Measurements from ENCODE around the gene MYO5A.

The MYO5A gene

GRCh38 chr15:52414936-52415335 is 113.7 kb downstream of the MYO5A start:
- H3K9ac ChIP-seq (ENCODE audit: low read length): no peak overlapping the region
- no peaks in the 10 kb centered on the region for H3K9me3 ChIP-seq (ENCODE audit: low read length)
- H3K4me1 ChIP-seq (ENCODE audit: insufficient read depth, low read length): no peaks in the 10 kb centered on the region
- no peak overlapping the region for H3K27ac ChIP-seq (ENCODE audit: low read depth, low read length)
- H3K27me3 ChIP-seq (ENCODE audit: control insufficient read depth in 1 of 2, insufficient read depth in 2 of 2, low read length in 2 of 2): no peaks in the 10 kb centered on the region
- peaks cover 15% of the 10 kb centered on the region for H3K36me3 ChIP-seq (ENCODE audit: insufficient read depth, low read length)
- H3K4me3 ChIP-seq (ENCODE audit: low read depth in 1 of 2, low read length in 2 of 2): no peak overlapping the region

- H3K4me1 ChIP-seq (ENCODE audit: insufficient read depth, low read length): no peaks in the 10 kb centered on the region
- no peak overlapping the region for H3K4me3 ChIP-seq (ENCODE audit: low read depth in 1 of 2, low read length in 2 of 2)
- peaks cover 3% of the 10 kb centered on the region for H3K36me3 ChIP-seq (ENCODE audit: insufficient read depth, low read length)
- H3K27me3 ChIP-seq (ENCODE audit: control insufficient read depth in 1 of 2, insufficient read depth in 2 of 2, low read length in 2 of 2): no peaks in the 10 kb centered on the region
- no peaks in the 10 kb centered on the region for H3K9me3 ChIP-seq (ENCODE audit: low read length)
- H3K27ac ChIP-seq (ENCODE audit: low read depth, low read length): no peak overlapping the region
- no peak overlapping the region for H3K9ac ChIP-seq (ENCODE audit: low read length)
Observed at GRCh38 chr15:52408823-52409222, 119.9 kb downstream of the MYO5A start.

- H3K27me3 ChIP-seq (ENCODE audit: control insufficient read depth in 1 of 2, insufficient read depth in 2 of 2, low read length in 2 of 2): no peaks in the 10 kb centered on the region
Observed at GRCh38 chr15:52407374-52407773, 121.3 kb downstream of the MYO5A start.

GRCh38 chr15:52406601-52407000 is 122.1 kb downstream of the MYO5A start:
- H3K4me1 ChIP-seq (ENCODE audit: insufficient read depth, low read length): no peaks in the 10 kb centered on the region
- H3K36me3 ChIP-seq (ENCODE audit: insufficient read depth, low read length): peaks cover 3% of the 10 kb centered on the region
- H3K9ac ChIP-seq (ENCODE audit: low read length): no peak overlapping the region
- H3K27ac ChIP-seq (ENCODE audit: low read depth, low read length): no peak overlapping the region
- no peaks in the 10 kb centered on the region for H3K9me3 ChIP-seq (ENCODE audit: low read length)
- H3K4me3 ChIP-seq (ENCODE audit: low read depth in 1 of 2, low read length in 2 of 2): no peak overlapping the region
- no peaks in the 10 kb centered on the region for H3K27me3 ChIP-seq (ENCODE audit: control insufficient read depth in 1 of 2, insufficient read depth in 2 of 2, low read length in 2 of 2)

More at GRCh38 chr15:52407374-52407773, 121.3 kb downstream of the MYO5A start:
- Histone ChIP-seq H3K9ac (ENCODE audit: low read length) (no peak overlapping the region), H3K36me3 (ENCODE audit: insufficient read depth, low read length) (peaks cover 3% of the 10 kb centered on the region), H3K4me3 (ENCODE audit: low read depth in 1 of 2, low read length in 2 of 2) (no peak overlapping the region), H3K27ac (ENCODE audit: low read depth, low read length) (no peak overlapping the region), H3K4me1 (ENCODE audit: insufficient read depth, low read length) (no peaks in the 10 kb centered on the region), H3K9me3 (ENCODE audit: low read length) (no peaks in the 10 kb centered on the region)

GRCh38 chr15:52405856-52406255 is 122.8 kb downstream of the MYO5A start:
- Histone ChIP-seq H3K4me3 (ENCODE audit: low read depth in 1 of 2, low read length in 2 of 2) (no peak overlapping the region), H3K27ac (ENCODE audit: low read depth, low read length) (no peak overlapping the region), H3K9ac (ENCODE audit: low read length) (no peak overlapping the region), H3K9me3 (ENCODE audit: low read length) (no peaks in the 10 kb centered on the region), H3K4me1 (ENCODE audit: insufficient read depth, low read length) (no peaks in the 10 kb centered on the region), H3K27me3 (ENCODE audit: control insufficient read depth in 1 of 2, insufficient read depth in 2 of 2, low read length in 2 of 2) (no peaks in the 10 kb centered on the region), H3K36me3 (ENCODE audit: insufficient read depth, low read length) (peaks cover 3% of the 10 kb centered on the region)

DNA sequence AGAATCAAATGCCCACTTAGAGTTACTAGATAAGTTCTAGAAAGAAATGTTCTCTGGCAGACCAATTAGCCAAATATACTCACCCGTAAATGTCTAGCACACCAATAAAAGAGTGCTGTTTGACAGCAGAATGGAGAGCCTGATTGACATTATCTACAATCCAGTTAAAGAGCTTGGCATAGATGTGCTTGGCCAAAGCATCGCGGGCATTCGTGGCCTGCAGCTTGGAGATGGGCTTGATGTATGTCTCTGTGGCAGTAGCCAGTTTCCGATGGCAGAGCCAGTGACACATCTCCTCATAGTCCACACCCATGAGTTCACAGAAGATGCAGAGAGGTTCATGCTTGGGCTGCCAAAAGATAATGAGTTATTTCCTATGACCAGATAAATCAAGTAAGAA is 131.6 kb downstream of the MYO5A start:
- no peak overlapping the region for H3K27ac ChIP-seq (ENCODE audit: low read depth, low read length)
- H3K27me3 ChIP-seq (ENCODE audit: control insufficient read depth in 1 of 2, insufficient read depth in 2 of 2, low read length in 2 of 2): no peaks in the 10 kb centered on the region
- no peaks in the 10 kb centered on the region for H3K9me3 ChIP-seq (ENCODE audit: low read length)
- H3K36me3 ChIP-seq (ENCODE audit: insufficient read depth, low read length): peaks cover 7% of the 10 kb centered on the region
- no peaks in the 10 kb centered on the region for H3K4me1 ChIP-seq (ENCODE audit: insufficient read depth, low read length)
- H3K4me3 ChIP-seq (ENCODE audit: low read depth in 1 of 2, low read length in 2 of 2): no peak overlapping the region
- no peak overlapping the region for H3K9ac ChIP-seq (ENCODE audit: low read length)

DNA sequence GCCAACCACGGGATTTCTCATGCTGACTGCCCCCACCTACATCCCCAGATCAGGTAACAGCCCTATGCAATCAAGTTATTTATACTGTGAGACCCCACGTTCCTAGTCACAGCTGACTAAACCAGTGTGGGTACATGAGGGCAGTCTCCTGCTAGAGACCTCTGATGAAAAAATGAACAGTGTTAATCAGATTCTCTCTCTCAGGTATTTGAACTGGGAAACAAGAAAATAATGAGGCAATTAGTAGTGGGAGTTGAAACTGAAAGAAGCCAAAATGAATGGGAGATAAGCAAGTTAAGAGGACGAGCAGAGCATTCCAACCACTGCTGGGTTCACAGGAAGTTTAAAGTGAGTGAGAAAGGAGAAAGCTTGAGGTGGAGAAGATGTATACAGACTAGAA is 134.6 kb downstream of the MYO5A start:
- peaks cover 15% of the 10 kb centered on the region for H3K36me3 ChIP-seq (ENCODE audit: insufficient read depth, low read length)
- H3K9ac ChIP-seq (ENCODE audit: low read length): no peak overlapping the region
- H3K4me1 ChIP-seq (ENCODE audit: insufficient read depth, low read length): no peaks in the 10 kb centered on the region
- H3K4me3 ChIP-seq (ENCODE audit: low read depth in 1 of 2, low read length in 2 of 2): no peak overlapping the region
- H3K27me3 ChIP-seq (ENCODE audit: control insufficient read depth in 1 of 2, insufficient read depth in 2 of 2, low read length in 2 of 2): no peaks in the 10 kb centered on the region
- no peaks in the 10 kb centered on the region for H3K9me3 ChIP-seq (ENCODE audit: low read length)
- H3K27ac ChIP-seq (ENCODE audit: low read depth, low read length): no peak overlapping the region

DNA sequence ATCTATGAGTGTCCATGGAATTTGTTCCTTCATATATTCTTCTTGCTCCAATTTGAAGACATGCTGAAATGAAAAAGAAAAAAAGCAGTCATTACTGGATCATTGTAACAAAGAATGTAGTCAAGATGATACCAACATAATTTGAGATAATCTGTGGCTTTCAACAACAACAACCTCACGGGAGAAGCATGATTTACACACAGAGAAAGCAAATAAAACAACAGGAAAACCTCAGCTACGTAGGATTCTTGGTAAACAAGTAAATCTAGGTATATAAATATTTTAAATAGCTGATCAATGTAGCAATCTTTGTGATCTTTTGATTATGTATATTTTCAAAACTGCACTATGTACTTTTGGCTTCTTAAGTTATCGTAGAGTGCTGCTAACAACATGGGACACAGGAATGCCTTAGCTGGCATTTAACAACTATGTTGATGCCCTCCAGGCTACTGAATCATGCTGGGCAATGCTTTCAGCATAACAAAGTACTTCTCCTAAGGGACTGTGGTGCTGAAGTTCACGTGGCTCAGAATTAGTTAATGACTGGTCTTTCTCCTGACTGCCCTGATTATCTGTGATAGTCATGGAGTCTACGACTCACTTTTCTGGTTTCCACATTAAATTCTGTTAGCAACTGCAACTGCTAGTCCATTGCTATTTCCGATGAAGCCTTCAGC is 136.5 kb downstream of the MYO5A start:
- Histone ChIP-seq H3K4me3 (ENCODE audit: low read depth in 1 of 2, low read length in 2 of 2) (no peak overlapping the region), H3K27me3 (ENCODE audit: control insufficient read depth in 1 of 2, insufficient read depth in 2 of 2, low read length in 2 of 2) (no peaks in the 10 kb centered on the region), H3K36me3 (ENCODE audit: insufficient read depth, low read length) (peaks cover 23% of the 10 kb centered on the region), H3K4me1 (ENCODE audit: insufficient read depth, low read length) (no peaks in the 10 kb centered on the region), H3K27ac (ENCODE audit: low read depth, low read length) (no peak overlapping the region), H3K9ac (ENCODE audit: low read length) (no peak overlapping the region), H3K9me3 (ENCODE audit: low read length) (no peaks in the 10 kb centered on the region)

GRCh38 chr15:52391069-52391468 is 137.6 kb downstream of the MYO5A start:
- no peak overlapping the region for H3K9ac ChIP-seq (ENCODE audit: low read length)
- H3K27ac ChIP-seq (ENCODE audit: low read depth, low read length): no peak overlapping the region
- no peaks in the 10 kb centered on the region for H3K9me3 ChIP-seq (ENCODE audit: low read length)
- no peak overlapping the region for H3K4me3 ChIP-seq (ENCODE audit: low read depth in 1 of 2, low read length in 2 of 2)
- H3K4me1 ChIP-seq (ENCODE audit: insufficient read depth, low read length): no peaks in the 10 kb centered on the region
- peaks cover 26% of the 10 kb centered on the region for H3K36me3 ChIP-seq (ENCODE audit: insufficient read depth, low read length)
- H3K27me3 ChIP-seq (ENCODE audit: control insufficient read depth in 1 of 2, insufficient read depth in 2 of 2, low read length in 2 of 2): no peaks in the 10 kb centered on the region

DNA sequence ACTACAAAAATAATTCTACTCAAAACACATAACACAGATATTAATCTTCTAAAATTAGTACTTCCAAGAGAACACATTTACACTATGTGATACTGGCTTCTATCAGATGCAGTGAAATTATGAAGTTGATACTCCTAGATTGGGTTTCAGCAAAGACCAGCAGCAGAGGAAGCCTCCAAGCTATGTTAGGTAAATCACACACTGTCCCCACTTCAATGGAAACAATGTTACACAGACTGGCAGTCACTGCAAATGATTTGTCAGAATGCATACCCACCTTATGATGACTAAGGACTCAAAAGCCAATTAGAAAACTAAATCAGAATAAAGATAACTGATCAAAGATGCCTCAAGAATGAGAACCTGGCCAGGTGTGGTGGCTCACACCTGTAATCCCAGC is 143.0 kb downstream of the MYO5A start:
- Histone ChIP-seq H3K36me3 (ENCODE audit: insufficient read depth, low read length) (peaks cover 25% of the 10 kb centered on the region), H3K9ac (ENCODE audit: low read length) (no peak overlapping the region), H3K4me3 (ENCODE audit: low read depth in 1 of 2, low read length in 2 of 2) (no peak overlapping the region), H3K9me3 (ENCODE audit: low read length) (no peaks in the 10 kb centered on the region), H3K4me1 (ENCODE audit: insufficient read depth, low read length) (no peaks in the 10 kb centered on the region), H3K27me3 (ENCODE audit: control insufficient read depth in 1 of 2, insufficient read depth in 2 of 2, low read length in 2 of 2) (no peaks in the 10 kb centered on the region), H3K27ac (ENCODE audit: low read depth, low read length) (no peak overlapping the region)

- Histone ChIP-seq H3K27ac (ENCODE audit: low read depth, low read length) (no peak overlapping the region), H3K9ac (ENCODE audit: low read length) (no peak overlapping the region), H3K4me1 (ENCODE audit: insufficient read depth, low read length) (no peaks in the 10 kb centered on the region), H3K4me3 (ENCODE audit: low read depth in 1 of 2, low read length in 2 of 2) (no peak overlapping the region), H3K9me3 (ENCODE audit: low read length) (no peaks in the 10 kb centered on the region), H3K27me3 (ENCODE audit: control insufficient read depth in 1 of 2, insufficient read depth in 2 of 2, low read length in 2 of 2) (no peaks in the 10 kb centered on the region), H3K36me3 (ENCODE audit: insufficient read depth, low read length) (peaks cover 27% of the 10 kb centered on the region)
Observed at GRCh38 chr15:52383100-52383588, 145.5 kb downstream of the MYO5A start.

DNA sequence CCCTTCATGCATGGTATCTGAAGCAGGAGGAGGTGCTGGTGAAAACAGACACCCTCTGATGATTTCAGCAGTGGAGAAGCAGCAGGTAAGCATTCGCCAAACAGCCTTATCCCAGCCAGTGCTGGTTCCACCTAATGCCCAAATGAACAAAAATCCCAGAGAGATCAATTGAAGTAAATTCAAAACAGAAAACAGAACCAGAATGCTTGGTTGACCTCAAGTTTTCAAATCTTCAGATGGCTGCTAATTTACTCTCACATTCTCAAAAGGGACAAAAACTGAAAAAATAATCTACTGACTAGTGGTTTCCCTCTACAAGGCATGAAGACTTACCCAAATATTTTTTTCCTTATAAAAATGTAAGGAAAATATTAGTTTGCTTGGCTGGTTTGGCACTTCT is 146.0 kb downstream of the MYO5A start:
- Histone ChIP-seq H3K4me3 (ENCODE audit: low read depth in 1 of 2, low read length in 2 of 2) (no peak overlapping the region), H3K27ac (ENCODE audit: low read depth, low read length) (no peak overlapping the region), H3K36me3 (ENCODE audit: insufficient read depth, low read length) (peaks cover 27% of the 10 kb centered on the region)

More for the DNA sequence above, 146.0 kb downstream of the MYO5A start:
- no peaks in the 10 kb centered on the region for H3K4me1 ChIP-seq (ENCODE audit: insufficient read depth, low read length)
- no peak overlapping the region for H3K9ac ChIP-seq (ENCODE audit: low read length)
- H3K27me3 ChIP-seq (ENCODE audit: control insufficient read depth in 1 of 2, insufficient read depth in 2 of 2, low read length in 2 of 2): no peaks in the 10 kb centered on the region
- no peaks in the 10 kb centered on the region for H3K9me3 ChIP-seq (ENCODE audit: low read length)

Data from muscle layer of colon (tissue), 2 donors.